Fibroblast of peridontal ligament (primary cell): Measurements from ENCODE around the gene FXR1.

Experiments
- DNase-seq: peaks from one replicate; pipeline ENCODE4 v3.0.0-alpha.2; 2010; ENCODE audit errors: extremely low read depth

Gene FXR1

DNA sequence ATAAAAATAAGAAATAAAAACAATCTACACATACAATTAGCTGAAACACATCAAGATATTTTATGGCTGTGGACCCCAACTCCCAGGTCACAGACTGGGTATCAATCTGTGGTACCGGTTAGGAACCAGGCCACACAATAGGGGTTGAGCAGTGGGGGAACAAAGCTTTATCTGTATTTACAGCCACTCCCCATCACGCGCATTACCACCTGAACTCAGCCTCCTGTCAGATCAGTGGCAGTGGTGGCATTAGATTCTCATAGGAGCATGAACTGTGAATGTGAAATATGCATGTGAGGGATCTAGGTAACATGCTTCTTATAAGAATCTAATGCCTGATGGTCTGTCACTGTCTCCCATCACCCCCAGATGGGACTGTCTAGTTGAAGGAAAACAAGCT is 94.8 kb downstream of the FXR1 start:
- no peak for DNase-seq

- DNase-seq: no peak
Measured at GRCh38 chr3:181008796-181009195, 96.3 kb downstream of the FXR1 start.

GRCh38 chr3:181009225-181009624 is 96.8 kb downstream of the FXR1 start:
- no peak for DNase-seq

GRCh38 chr3:181017690-181018089 is 105.2 kb downstream of the FXR1 start:
- DNase-seq: no peak

DNA sequence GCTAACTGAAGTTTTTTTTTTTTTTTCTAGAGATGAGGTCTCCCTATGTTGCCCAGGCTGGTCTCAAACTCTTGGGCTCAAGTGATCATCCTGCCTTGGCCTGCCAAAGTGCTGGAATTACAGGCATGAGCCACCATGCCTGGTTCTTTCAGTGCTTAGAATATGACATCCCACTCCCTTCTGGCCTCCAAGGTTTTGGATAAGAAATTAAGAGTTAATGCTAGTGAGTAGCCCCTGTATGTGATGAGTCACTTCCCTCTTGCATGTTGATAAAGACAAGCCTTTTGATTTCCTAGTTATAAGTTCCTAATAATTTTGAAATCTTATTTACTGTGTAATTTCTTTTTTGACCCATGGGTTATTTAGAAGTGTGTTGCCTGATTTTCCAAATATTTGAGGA is 112.7 kb downstream of the FXR1 start:
- DNase-seq: no peak

DNA sequence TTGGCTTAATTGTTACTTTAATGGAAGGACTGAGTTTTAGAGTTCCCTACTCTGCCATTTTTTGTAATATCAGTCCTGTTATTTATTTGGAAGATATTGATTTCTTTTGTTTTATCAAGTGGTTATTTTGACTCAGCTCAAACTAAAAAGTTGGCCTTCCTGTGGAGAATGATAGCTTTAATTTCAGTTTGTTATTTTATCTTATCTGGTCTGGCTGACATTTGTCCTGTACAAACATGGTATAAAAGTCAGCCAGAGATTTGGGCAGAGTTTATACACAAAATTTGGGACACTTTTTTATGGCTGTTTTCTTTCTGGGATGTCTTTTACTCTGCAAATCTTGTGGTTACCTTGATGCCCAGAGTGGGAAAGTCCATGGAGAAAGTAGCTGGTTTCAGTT is 118.5 kb downstream of the FXR1 start:
- DNase-seq: no peak
